Kasumi-1 (cell line): ENCODE data around the gene GJB5.

Experiments used
- DNase-seq, 2 experiments: peaks; one replicate each; lab custom pipeline; 2025; lab: John Stamatoyannopoulos, UW

GJB5 gene

DNA sequence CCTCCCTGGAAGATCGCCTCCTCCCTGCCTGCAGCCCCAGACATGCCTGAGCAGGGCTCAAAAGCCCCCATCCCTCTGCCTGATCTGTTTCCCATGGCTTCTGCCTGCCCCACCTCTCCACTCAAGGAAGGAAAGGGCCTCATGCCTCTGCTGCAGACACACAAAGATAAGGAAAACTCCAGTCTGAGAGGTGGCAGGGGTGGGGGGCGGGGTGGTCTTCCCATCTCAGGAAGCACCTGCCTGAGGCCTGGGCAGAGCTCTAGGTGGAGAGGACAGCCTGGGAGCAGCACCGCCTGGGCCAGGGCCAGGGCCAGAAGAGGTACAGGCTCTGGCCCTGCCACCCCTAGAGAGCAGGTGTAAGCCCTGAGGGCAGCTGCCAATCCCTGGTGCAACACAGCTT lies 22.1 kb downstream of the GJB5 start:
- DNase-seq, result no peak

DNA sequence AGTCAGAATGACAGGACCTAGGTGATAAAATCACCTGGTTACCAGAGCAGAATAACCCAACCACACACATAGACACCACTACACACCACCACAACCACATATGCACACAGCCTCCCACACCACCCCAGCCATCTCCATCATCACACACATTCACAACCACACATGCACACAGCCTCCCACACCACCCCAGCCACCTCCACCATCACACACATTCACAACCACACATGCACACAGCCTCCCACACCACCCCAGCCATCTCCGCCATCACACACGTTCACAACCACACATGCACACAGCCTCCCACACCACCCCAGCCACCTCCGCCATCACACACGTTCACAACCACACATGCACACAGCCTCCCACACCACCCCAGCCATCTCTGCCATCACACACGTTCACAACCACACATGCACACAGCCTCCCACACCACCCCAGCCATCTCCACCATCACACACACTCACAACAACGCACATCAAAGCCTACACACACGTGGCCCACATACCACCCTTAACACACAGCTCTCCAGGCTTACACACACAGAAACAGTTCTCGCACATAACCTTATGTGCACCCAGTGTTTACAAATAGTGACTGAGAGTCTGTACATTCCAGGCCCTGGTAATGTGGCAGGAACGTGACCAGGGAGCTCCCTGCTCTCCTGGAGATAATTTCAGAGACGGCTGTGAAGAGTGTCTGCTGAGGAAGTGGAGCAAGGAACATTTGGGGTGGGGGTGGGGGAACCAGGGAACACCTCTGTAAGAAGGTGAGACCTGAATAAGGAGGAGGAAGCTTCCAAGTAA lies 22.9 kb downstream of the GJB5 start:
- no peak for DNase-seq

DNA sequence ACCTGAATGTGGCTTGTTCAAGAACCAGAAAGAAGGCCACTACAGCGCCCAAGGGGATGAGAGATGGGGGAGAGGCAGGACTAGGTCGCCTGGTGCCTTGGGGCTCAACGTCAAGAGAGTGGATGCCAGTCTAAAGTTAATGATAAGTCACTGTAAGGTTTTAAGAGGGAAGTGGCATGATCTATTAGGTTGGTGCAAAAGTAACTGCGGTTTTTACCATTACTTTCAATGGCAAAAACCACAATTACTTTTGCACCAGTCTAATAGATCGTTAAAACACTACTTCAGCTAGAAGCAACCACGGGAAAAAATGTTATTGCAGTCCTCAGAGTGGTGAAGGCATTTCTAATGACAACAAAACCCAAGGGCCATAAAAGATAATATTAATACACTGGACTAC lies 23.5 kb downstream of the GJB5 start:
- DNase-seq, result no peak

DNA sequence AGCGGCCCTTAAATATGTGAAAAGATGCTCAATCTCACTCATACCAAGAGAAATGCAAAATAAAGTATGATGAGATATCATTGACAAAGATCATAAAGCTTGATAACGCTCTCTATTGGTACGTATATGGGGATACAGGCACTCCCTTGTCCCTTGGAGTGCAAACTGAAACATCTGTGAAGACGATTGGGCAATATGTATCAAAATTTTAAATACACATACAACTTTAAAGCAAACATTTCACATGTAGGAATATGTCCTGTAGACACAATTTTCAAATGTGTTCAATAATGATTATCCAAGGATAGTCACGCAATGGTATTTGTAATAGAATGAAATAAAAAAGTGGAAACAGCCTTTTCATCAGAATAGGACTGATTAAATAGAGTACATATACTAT lies 24.2 kb downstream of the GJB5 start:
- DNase-seq, result no peak

DNA sequence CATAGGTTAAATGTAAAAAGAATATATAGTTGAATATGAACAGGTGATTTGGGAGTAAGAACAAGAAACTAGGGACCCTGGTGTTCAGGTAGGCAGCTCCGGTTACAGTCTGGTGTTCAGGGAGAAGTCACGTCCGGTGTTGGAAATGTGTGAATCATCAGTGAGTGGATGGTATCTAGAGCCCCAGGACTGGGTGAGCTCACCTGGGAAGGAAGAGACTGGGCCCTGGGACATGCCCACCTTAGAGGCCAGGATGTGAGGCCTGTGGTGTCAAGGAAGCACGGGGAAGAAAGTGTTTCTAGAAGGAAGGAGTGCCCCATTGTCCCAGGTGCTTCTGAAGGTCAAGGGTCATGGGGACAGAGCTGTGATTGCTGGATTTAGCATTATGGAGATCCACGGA lies 24.7 kb downstream of the GJB5 start:
- no peak for DNase-seq

DNA sequence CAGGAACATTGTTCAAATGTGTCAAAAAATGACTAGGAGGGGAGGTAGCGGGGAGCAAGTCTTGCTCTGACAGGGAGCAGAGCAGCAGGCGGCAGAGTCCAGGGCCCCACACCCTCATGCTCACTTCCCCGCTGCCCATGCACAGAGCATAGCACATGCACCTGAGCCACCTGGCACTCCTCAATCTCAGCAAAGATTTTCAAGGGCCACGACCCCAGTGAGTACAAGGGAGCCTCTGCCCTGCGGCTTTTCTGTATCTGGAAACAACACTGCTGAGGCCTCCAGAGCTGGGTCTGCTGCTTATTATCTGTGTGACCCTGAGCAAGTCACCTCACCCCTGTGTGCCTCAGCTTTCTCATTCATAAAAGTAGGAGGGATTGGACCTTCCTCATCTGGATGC lies 25.1 kb downstream of the GJB5 start:
- DNase-seq, result no peak

DNA sequence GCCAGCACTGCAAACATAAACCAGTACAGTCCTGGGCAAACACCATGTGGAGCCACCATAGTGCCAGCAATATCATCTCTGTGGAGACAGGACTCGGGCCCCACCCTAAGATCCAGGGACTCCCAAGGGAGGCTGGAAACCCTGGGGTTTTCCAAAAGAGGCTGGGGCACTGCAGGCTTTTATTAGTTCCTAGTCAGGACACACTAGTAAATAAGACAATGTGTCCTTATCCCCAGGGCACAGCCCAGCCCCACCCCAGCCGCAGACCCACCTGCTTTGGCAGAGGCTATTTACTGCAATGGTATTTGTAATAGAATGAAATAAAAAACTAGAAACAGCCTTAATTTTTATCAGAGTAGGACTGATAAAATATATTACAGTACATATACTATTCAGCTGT lies 25.7 kb downstream of the GJB5 start:
- DNase-seq, result no peak

DNA sequence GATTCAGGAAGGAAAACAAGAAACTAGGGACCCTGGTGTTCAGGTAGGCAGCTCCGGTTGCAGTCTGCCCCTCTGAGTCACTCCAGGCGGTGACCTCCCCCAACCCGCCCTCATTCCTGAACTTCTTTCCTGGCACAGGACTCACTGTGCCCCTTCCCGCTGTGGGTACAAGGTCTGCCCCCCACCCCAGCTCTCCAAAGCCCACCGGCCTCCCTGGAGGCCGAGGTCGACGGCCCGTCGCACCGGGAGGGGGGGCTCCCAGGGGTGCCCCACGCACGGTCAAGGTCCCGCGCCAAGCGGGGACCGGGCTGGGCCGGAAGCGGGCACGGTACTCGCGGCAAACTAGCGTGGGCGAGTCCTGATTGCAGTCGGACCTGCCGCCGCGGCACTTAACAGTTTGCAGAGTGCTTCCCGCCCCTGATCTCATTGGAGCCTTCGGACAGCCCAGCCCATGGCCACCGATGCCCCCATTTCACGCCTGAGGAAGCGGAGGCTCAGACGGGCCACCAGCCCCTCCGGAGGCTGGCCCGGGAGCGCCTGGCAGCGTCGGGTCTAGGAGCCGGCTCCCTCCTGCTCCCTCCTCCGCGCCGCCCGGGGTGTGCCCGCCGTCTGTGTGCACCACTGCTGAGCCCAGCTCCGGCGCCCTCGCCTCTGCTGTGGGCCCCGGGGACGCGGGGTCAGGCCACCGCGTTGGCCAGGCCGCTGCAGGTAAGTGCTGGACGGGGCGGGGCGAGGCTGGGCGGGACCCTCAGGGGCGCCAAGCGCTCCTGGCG lies 26.4 kb downstream of the GJB5 start, which contains the start of gene GJB3:
Gene GJB3, plus strand, starts transcription at position 144 of the 773 bp plus-strand sequence. CDS start 3,549 bp downstream, outside the sequence.
- DNase-seq, result no peak

DNA sequence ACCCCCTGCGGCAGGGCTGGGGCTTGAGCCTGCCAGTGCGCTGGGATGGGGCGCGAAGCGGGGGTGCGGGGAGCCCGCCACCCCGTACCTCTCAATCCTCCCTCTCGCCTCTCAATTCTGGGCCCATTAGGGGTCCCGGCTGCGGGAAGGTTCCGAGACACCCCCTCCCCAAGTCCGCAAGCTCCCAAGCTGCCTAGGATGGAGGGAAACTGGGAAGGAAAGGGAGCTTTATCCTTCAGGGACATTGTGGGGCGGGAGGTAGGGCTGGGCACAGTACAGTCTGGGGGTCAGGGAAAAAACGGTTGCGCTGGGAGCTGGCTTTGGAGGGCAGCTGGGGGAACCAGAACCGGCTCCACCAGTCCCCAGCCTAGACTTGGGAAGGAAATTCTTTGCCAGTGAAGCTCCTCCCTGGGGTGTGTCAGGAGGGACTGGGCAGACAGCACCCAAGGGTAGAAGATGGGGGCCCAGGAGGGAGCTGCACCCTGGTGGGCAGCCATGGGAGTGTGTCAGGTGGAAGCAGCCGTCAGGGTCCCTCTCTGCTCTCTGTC lies 27.1 kb downstream of the GJB5 start:
- DNase-seq, result no peak

DNA sequence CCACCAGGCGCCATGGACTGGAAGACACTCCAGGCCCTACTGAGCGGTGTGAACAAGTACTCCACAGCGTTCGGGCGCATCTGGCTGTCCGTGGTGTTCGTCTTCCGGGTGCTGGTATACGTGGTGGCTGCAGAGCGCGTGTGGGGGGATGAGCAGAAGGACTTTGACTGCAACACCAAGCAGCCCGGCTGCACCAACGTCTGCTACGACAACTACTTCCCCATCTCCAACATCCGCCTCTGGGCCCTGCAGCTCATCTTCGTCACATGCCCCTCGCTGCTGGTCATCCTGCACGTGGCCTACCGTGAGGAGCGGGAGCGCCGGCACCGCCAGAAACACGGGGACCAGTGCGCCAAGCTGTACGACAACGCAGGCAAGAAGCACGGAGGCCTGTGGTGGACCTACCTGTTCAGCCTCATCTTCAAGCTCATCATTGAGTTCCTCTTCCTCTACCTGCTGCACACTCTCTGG lies 29.9 kb downstream of the GJB5 start:
- DNase-seq, result peak in 1 of 2 experiments; percentile 3

DNA sequence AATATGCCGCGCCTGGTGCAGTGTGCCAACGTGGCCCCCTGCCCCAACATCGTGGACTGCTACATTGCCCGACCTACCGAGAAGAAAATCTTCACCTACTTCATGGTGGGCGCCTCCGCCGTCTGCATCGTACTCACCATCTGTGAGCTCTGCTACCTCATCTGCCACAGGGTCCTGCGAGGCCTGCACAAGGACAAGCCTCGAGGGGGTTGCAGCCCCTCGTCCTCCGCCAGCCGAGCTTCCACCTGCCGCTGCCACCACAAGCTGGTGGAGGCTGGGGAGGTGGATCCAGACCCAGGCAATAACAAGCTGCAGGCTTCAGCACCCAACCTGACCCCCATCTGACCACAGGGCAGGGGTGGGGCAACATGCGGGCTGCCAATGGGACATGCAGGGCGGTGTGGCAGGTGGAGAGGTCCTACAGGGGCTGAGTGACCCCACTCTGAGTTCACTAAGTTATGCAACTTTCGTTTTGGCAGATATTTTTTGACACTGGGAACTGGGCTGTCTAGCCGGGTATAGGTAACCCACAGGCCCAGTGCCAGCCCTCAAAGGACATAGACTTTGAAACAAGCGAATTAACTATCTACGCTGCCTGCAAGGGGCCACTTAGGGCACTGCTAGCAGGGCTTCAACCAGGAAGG lies 30.5 kb downstream of the GJB5 start:
- no peak for DNase-seq

DNA sequence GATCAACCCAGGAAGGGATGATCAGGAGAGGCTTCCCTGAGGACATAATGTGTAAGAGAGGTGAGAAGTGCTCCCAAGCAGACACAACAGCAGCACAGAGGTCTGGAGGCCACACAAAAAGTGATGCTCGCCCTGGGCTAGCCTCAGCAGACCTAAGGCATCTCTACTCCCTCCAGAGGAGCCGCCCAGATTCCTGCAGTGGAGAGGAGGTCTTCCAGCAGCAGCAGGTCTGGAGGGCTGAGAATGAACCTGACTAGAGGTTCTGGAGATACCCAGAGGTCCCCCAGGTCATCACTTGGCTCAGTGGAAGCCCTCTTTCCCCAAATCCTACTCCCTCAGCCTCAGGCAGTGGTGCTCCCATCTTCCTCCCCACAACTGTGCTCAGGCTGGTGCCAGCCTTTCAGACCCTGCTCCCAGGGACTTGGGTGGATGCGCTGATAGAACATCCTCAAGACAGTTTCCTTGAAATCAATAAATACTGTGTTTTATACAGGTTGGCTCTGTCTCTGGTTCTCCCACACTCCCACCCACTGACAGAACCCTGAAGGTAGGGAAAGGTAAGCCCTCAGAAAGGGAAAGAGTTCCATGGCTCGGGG lies 31.1 kb downstream of the GJB5 start:
- no peak for DNase-seq

DNA sequence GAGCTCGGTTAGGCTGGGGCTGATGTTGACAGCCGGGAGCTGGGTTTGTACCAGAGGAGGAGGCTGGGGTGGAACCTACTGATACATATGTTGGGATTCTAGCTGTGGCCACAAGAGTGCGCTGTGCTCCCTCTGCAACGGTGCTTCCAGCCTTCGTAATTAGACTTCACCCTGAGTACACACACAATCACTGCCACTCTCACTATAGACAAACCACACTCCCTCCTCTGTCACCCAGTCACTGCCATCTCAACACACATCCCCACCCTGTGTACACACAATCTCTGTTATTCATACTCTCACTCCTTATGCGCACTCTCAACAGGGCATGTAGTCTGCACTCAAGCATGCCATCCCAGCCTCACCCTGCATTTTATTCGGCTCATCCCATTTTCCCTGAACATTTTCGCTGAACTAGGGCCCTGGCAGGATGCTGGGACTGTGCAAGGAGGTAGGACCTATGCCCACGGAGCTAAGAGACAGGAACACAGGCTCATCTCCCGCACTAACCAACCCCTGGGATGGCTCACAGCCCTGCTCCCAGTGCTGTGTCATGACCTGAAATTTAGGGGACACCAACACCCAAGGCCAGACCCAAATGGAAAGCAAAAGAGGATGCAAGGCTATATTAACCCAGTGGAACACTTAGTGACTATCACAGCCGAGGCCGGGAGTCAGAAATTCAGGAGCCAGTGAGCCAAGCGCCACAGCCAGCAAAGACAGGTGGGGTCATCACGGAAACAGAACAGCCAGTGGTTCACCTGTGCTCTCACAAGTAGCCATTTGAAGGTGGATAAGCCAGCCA lies 31.9 kb downstream of the GJB5 start:
- peak; percentile 65 to 81 for DNase-seq

DNA sequence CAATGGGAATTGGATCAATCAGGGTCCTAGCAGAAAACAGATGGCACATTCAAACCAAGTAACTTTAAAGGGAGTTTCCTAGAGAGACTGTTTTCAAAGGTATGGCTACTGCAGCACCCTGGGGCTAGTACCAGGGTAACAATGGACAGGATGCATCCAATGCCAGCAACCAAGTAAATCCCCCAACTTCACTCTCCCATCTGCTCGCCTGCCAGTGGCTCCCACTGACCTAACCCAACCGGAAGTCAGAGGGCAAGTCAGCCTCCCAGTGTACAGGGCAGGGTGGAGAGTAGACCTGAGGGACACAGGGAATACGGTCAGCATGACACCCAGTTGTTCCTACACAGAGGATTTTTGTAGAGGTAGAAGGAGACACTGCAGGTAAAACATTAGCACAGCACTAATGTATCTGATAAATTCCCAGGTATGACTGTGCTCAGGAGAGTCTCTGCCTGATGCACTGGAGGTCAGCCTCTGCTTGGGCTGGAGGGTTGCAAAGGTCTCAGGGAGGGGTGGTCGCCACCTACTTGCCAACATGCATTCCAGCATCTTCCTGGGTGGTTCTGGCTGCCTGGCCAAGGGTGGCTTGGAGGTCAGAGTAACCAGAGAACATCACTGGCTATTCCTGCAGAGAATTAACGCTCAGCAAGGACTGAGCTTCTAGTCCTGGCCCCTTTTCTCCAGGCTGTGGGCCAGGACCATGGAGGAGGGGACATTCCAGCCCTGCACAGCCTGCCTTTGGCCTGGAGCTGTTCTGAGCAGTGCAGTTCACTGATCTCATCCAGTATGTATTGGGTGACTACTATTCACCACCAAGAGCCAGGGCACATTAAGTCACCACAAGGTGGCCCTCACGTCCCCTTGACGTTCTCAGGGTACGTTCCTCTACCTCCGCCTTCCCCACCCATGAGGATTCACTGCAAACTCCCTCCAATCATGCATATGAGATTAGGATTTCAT lies 32.9 kb downstream of the GJB5 start:
- DNase-seq, result peak; percentile 45 to 59

DNA sequence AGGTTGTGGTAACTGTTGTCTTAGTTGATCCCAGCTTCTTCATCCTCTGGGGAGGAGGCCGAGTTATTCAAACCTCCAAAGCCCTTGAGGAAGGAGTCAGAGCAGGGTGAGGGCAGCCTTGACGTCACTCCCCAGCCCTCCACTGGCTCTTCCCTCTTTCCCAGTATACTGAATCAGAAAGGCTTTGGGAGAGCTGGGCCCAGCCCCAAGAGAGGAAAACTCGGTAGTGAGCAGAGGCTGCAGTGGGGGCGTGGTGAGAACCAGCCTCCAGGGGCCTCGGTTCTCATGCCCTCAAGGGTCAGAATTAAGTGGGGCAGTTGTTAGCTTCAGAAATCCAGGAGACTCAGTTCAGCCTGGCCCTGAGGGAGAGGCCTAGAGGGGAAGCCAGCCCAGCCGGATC lies 36.1 kb downstream of the GJB5 start:
- no peak for DNase-seq

DNA sequence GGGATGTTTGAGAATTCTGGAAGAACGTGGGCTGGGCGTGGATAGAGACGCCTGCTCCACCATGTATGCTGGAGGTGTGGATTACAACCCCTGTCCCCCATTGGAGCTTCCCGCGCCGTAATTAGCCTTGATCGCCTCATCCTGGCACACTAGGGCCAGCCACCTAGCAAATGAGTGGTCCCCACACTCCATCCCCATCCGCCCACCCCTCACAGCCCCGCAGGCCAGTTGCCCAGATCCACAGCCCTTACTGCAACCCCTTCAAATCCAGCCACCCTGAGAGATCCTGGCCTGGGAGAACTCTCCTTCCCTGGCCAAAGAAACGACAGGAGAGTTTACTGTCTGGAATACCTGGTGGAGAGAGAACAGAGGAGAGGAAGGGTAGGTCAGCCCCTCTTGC lies 37.6 kb downstream of the GJB5 start:
- DNase-seq, result no peak

DNA sequence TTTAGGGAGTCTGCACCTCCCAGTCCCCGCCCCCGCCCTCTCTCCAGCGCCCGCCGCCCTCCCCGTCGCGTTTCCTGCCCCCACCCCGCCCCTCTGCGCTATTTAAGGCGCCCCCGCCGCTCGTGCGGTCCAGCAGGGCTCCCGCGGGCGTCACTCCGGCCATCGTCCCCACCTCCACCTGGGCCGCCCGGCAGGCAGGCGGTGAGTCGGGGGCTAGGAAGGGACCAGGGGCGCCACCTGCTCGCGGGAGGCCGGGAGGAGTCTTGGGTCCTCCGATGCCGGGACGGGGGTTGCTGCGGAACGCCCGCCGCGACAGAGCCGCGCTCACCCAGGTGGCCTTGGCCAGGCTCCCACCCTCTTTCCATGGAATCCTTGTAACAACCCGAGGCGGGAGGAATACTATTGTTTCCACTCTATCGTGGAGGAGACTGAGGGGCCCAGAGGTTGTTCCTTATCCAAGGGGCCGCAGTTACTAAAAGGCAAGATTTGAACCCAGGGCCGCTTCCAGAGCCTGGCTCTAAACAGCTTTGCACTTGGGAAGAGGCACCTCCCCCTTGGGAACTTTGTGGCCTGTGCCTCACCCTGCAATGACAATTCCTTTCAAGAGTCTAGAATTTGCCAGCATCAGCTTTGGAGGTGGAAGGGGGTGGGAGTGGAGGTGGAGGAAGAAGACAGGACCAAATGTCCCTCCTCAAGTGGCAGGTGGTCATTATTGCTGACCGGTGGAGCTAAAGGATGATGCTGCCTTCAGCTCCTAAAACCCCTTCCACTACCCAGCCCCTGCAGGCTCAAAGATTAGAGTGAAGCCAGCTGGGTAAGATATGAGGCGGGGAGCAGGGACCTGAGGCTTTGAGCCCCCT lies 38.3 kb downstream of the GJB5 start, which contains the start of gene GJA4:
Gene GJA4, plus strand, starts transcription at position 132 of the 860 bp plus-strand sequence. CDS start 1,215 bp downstream, outside the sequence.
- DNase-seq, result no peak

DNA sequence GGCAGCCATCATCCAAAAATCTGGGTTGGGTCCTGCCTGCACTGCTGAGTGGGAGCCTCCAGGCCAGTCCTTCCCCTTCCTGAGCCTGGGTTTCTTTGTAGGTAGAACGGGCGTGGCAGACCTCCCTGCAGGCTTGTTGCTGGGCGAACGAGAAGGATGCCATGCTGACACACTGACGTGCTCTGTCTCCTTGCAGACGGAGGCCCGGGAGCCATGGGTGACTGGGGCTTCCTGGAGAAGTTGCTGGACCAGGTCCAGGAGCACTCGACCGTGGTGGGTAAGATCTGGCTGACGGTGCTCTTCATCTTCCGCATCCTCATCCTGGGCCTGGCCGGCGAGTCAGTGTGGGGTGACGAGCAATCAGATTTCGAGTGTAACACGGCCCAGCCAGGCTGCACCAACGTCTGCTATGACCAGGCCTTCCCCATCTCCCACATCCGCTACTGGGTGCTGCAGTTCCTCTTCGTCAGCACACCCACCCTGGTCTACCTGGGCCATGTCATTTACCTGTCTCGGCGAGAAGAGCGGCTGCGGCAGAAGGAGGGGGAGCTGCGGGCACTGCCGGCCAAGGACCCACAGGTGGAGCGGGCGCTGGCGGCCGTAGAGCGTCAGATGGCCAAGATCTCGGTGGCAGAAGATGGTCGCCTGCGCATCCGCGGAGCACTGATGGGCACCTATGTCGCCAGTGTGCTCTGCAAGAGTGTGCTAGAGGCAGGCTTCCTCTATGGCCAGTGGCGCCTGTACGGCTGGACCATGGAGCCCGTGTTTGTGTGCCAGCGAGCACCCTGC lies 39.3 kb downstream of the GJB5 start:
- no peak for DNase-seq
